Left ventricle myocardium inferior (tissue), 1 donor: ENCODE measurements around the gene DNAJC18. TPM values are rescaled to one million over a fixed set of nuclear protein-coding genes. Genes with fewer than 3 reads are reported as not detected.
"Not testable (repeated sequence)": the region's sequence is repeated elsewhere in the genome, so short reads cannot be mapped to it uniquely, and the experiment has no call there.

Experiments used
- DNase-seq: peaks from one replicate; pipeline ENCODE4 v3.0.0-alpha.2; 2020
- H3K27ac ChIP-seq: fragments of 200-600 bp; replicated peaks from 2 replicates; pipeline ENCODE4 v1.8.0; 2021
- H3K27me3 ChIP-seq: fragments of 200-600 bp; 2 replicates; pipeline ENCODE4 v1.8.0; 2021; ENCODE audit warnings: low read depth
- H3K36me3 ChIP-seq: fragments of 200-600 bp; 2 replicates; pipeline ENCODE4 v1.8.0; 2021
- H3K4me1 ChIP-seq: fragments of 200-600 bp; 2 replicates; pipeline ENCODE4 v1.8.0; 2021
- H3K4me3 ChIP-seq: fragments of 200-600 bp; 2 replicates; pipeline ENCODE4 v1.8.0; 2021; ENCODE audit warnings: mild to moderate bottlenecking, moderate library complexity
- H3K9me3 ChIP-seq: fragments of 200-600 bp; replicated peaks from 2 replicates; pipeline ENCODE4 v1.8.0; 2021
- intact Hi-C: fragments of 100-400 bp; cut with micrococcal nuclease; formaldehyde crosslinking; loops from one replicate; pipeline ENCODE4 v1.11.0; 2022
- total RNA-seq: library from RNA; stranded (reverse); fragmentation: NEBNext Ultra II Directional; extraction: Animal tissue kit (Norgen Biotek cat#: 25700); gene quantifications from one replicate; pipeline ENCODE4 v1.2.1, GENCODE V29; 2021
- TF ChIP-seq, protein P1 (sequence below): fragments of 200-600 bp; IDR thresholded peaks from 2 replicates; pipeline ENCODE4 v1.8.0; 2021; ENCODE audit warnings: antibody characterized with exemption, mild to moderate bottlenecking, borderline replicate concordance
- donor health status: DM: no; HTN: yes; CAD: no; lungs with severe emphysema.

DNAJC18 gene
- total RNA-seq, 1 donor from 2014 or later: 14.3 TPM

DNA sequence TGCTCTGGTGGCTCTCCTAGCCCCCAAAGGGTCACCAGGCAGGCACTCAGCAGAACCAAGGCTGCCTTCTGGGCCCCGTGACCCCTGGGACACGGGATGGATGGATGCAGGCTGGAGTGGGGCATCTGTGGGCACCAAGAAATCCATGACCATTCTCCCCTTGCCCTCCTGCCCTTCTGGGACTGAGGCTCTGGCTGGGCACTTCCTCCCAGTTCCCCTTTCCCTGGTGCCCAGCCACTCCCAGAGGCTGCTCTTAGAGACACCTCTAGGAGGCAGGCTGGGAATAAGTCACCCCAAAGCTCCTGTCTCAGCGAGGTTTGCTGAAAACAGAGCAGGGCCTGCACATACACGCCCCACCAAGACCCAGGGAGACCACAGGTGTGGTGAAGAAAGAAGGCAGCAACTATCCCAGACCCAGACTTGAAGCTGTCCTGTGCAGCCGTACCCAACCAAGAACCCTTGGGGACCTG, 42.3 kb upstream of the DNAJC18 start:
- peak; percentile 39 for DNase-seq
- Histone ChIP-seq H3K4me1 (peaks cover 68% of the 10 kb centered on the region), H3K9me3 (no peaks in the 10 kb centered on the region), H3K36me3 (peaks cover 38% of the 10 kb centered on the region), H3K27ac (peak overlapping the region; percentile 95), H3K27me3 (no peaks in the 10 kb centered on the region), H3K4me3 (peak overlapping the region; percentile 73)
- TF ChIP-seq, protein P1, sequence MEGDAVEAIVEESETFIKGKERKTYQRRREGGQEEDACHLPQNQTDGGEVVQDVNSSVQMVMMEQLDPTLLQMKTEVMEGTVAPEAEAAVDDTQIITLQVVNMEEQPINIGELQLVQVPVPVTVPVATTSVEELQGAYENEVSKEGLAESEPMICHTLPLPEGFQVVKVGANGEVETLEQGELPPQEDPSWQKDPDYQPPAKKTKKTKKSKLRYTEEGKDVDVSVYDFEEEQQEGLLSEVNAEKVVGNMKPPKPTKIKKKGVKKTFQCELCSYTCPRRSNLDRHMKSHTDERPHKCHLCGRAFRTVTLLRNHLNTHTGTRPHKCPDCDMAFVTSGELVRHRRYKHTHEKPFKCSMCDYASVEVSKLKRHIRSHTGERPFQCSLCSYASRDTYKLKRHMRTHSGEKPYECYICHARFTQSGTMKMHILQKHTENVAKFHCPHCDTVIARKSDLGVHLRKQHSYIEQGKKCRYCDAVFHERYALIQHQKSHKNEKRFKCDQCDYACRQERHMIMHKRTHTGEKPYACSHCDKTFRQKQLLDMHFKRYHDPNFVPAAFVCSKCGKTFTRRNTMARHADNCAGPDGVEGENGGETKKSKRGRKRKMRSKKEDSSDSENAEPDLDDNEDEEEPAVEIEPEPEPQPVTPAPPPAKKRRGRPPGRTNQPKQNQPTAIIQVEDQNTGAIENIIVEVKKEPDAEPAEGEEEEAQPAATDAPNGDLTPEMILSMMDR: no peak
- intact Hi-C loops: no loop called here

DNA sequence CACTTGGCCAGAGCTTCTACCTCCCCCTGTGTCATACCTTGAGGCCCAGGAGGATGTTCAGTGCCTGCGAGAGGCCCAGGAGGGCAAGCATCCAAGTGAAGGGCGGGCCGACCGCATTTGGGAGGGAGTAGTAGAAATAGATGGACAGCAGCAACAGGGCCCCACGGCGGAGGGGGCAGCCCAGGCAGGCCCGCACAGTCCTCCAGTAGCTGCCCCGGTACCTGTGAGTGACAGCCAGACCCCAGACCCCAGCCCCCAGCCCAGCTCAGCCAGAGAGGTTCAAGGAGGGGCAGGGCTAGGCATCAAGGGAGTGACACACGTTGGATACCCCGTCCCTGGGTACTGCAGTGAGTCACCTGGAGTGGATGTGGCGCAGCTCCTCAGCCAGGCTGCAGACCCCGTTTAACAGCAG, 41.8 kb upstream of the DNAJC18 start:
- Histone ChIP-seq H3K9me3 (no peaks in the 10 kb centered on the region), H3K27ac (peak overlapping the region; percentile 95), H3K36me3 (peaks cover 43% of the 10 kb centered on the region), H3K27me3 (no peaks in the 10 kb centered on the region), H3K4me3 (peak overlapping the region; percentile 73), H3K4me1 (peaks cover 68% of the 10 kb centered on the region)
- intact Hi-C loops: no loop called here
- peak; percentile 41 for DNase-seq
- TF ChIP-seq, protein P1: no peak

DNA sequence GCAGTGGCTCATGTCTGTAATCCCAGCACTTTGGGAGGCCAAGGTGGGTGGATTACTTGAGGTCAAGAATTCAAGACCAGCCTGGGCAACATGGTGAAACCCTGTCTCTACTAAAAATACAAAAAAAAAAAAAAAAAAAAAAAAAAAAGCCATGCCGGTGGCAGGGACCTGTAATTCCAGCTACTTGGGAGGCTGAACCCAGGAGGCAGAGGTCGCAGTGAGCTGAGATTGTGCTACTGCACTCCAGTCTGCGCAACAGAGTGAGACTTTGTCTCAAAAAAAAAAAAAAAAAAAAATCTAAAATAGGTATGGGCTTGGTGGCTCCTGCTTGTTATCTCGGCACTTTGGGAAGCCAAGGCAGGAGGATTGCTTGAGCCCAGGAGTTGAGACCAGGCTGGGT, 40.4 kb upstream of the DNAJC18 start:
- intact Hi-C loops, DNase-seq, H3K4me3 ChIP-seq, H3K9me3 ChIP-seq, H3K27me3 ChIP-seq: not testable (repeated sequence)
- H3K36me3 ChIP-seq: peaks cover 49% of the 10 kb centered on the region
- peaks cover 76% of the 10 kb centered on the region for H3K4me1 ChIP-seq
- peak overlapping the region; percentile 30 for H3K27ac ChIP-seq

GRCh38 chr5:139478657-139479423, 39.5 kb upstream of the DNAJC18 start:
- DNase-seq, intact Hi-C loops, H3K9me3 ChIP-seq, H3K27me3 ChIP-seq, H3K4me3 ChIP-seq: not testable (repeated sequence)
- H3K36me3 ChIP-seq: peaks cover 49% of the 10 kb centered on the region
- H3K4me1 ChIP-seq: peaks cover 76% of the 10 kb centered on the region
- H3K27ac ChIP-seq: peak overlapping the region; percentile 48

DNA sequence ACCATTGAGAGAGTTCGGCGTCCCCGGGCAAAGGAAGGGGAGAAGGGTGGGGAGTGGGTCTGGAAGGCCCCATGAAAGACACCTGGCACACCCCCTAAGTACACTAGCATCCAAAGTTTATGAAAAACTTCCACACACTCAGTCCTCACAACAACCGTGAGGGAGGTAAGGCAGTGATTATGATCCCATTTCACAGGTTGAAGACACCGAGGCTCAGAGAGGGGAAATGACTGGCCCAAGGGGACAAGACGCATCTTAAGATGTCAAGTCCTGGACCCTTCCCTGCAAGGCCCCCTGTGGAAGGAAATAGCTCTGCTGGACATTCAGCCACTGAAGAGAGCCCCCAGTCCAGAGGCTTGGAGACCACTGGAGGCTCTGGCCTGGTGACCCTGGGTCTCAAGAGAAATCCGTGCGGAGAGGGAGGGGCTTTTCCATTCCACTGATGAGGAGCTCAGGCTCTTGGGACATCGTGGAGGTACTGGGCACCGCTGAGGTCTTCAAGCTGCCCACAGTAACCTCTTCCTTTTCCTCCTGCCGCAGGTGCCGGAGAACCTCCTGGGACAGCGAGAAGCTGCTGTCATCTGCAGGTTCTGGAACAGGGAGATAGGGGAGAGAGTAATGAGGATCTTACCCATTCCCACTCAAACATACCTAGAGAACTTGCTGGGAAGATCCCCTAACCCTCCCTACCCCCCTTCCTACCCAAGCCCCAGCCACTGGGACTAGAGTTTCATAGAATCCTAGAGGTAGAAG, 36.7 kb upstream of the DNAJC18 start:
- TF ChIP-seq, protein P1: no peak
- no peak overlapping the region for H3K4me3 ChIP-seq
- intact Hi-C loops: no loop called here
- no peaks in the 10 kb centered on the region for H3K9me3 ChIP-seq
- peak overlapping the region; percentile 78 for H3K27ac ChIP-seq
- H3K4me1 ChIP-seq: peaks cover 61% of the 10 kb centered on the region
- peaks cover 49% of the 10 kb centered on the region for H3K36me3 ChIP-seq
- no peaks in the 10 kb centered on the region for H3K27me3 ChIP-seq
- no peak for DNase-seq

DNA sequence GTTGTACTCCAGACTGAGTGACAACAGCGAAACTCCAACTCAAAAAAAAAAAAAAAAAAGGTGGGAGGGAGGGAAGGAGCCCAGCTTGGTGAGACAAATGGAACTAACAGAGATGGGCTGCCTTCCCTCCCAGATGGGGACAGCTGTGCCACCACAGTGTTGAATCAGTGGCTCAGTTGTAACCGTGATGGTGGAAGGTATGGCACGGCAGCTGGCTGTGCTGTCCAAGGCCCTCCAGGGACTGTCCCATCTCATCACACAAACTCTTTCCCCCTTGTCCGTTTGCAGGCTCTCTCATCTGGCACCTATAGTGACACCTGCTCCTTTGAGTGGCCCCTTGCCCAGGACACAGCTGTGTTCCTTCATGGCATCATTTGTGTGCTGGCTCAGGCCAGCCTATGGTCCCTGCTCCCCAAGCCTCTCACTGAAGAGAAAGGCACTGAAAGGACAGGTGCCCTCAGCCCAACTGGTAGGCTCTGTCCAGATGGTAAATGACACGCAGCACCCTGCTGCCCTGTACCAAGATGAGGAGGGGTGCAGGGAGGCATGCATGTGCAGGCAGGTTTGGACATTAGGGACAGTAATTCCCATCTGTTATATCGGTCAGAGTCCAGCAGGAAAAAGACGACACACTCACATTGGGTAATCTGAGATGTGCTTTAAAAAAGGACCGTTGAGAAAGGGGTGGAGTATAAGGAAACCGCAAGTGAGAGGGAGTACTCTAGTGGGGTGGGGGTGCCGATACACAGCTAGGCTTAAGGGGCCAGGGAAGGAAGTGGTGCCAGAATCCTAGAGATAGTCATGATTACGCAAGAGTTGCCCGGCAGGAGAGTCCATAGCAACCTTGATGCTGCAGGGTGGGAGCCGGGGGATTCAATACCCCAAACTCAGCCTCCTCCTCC, 35.8 kb upstream of the DNAJC18 start:
- intact Hi-C loops: no loop called here
- Histone ChIP-seq H3K36me3 (peaks cover 42% of the 10 kb centered on the region), H3K27ac (peak overlapping the region; percentile 78), H3K4me3 (no peak overlapping the region), H3K4me1 (peaks cover 57% of the 10 kb centered on the region), H3K27me3 (no peaks in the 10 kb centered on the region), H3K9me3 (no peaks in the 10 kb centered on the region)
- TF ChIP-seq, protein P1: no peak
- DNase-seq: no peak
